GM23338 (cell line): ENCODE results near the gene RFX7. TPM values are rescaled to one million over a fixed set of nuclear protein-coding genes. Genes with fewer than 3 reads are reported as not detected.

ENCODE experiments used
- ATAC-seq: fragments of 200-7000 bp; cut with Tn5 transposase; 3 replicates; pipeline ENCODE4 v1.9.1; 2020
- DNase-seq: peaks from one replicate; pipeline ENCODE4 v3.0.0-alpha.2; 2015; ENCODE audit warnings: low spot score
- H2AFZ ChIP-seq: fragments of 200-600 bp; sonication (generic); 2 replicates; pipeline ENCODE4 v1.8.0; 2016; ENCODE audit warnings: antibody characterized with exemption, mild to moderate bottlenecking, moderate library complexity
- H3F3A ChIP-seq: fragments of 200-600 bp; sonication (generic); replicated peaks from 2 replicates; pipeline ENCODE4 v1.8.0; 2017; ENCODE audit warnings: antibody characterized with exemption, mixed run types, low read depth
- H3K27ac ChIP-seq: fragments of 200-600 bp; sonication (generic); 2 replicates; pipeline ENCODE4 v1.6.1; 2016; ENCODE audit warnings: low read depth
- H3K27me3 ChIP-seq: fragments of 200-600 bp; sonication (generic); 2 replicates; pipeline ENCODE4 v1.8.0; 2016; ENCODE audit warnings: mild to moderate bottlenecking, mixed run types, moderate library complexity; ENCODE audit not compliant: insufficient read depth
- H3K36me3 ChIP-seq: fragments of 200-600 bp; sonication (generic); 2 replicates; pipeline ENCODE4 v1.8.0; 2016; ENCODE audit warnings: mild to moderate bottlenecking; ENCODE audit not compliant: insufficient read depth
- H3K4me1 ChIP-seq: fragments of 200-600 bp; sonication (generic); 2 replicates; pipeline ENCODE4 v1.8.0; 2016; ENCODE audit warnings: mild to moderate bottlenecking, moderate library complexity; ENCODE audit not compliant: insufficient read depth
- H3K4me2 ChIP-seq: fragments of 200-600 bp; sonication (generic); 2 replicates; pipeline ENCODE4 v1.7.1; 2017; ENCODE audit warnings: mixed run types
- H3K4me3 ChIP-seq: fragments of 200-600 bp; sonication (generic); 2 replicates; pipeline ENCODE4 v1.6.1; 2016; ENCODE audit warnings: mixed run types
- H3K79me2 ChIP-seq: fragments of 200-600 bp; sonication (generic); replicated peaks from 2 replicates; pipeline ENCODE4 v1.8.0; 2017; ENCODE audit warnings: mild to moderate bottlenecking; ENCODE audit not compliant: insufficient read depth
- H3K9me2 ChIP-seq: fragments of 200-600 bp; sonication (generic); 2 replicates; pipeline ENCODE4 v1.8.0; 2017; ENCODE audit not compliant: insufficient read depth
- H4K20me1 ChIP-seq: fragments of 200-600 bp; sonication (generic); replicated peaks from 2 replicates; pipeline ENCODE4 v1.8.0; 2017; ENCODE audit warnings: mild to moderate bottlenecking; ENCODE audit not compliant: insufficient read depth
- H3K27ac Mint-ChIP-seq: 2 replicates; pipeline ENCODE4 v1.8.0; 2020; ENCODE audit warnings: inconsistent platforms, mild to moderate bottlenecking, moderate library complexity, mixed read lengths
- H3K27me3 Mint-ChIP-seq: 3 replicates; pipeline ENCODE4 v1.8.0; 2022; ENCODE audit warnings: low read depth, mild to moderate bottlenecking, moderate library complexity, mixed read lengths, inconsistent platforms; ENCODE audit not compliant: insufficient read depth, poor library complexity
- H3K36me3 Mint-ChIP-seq: 3 replicates; pipeline ENCODE4 v1.8.0; 2021; ENCODE audit warnings: low read depth, mild to moderate bottlenecking, inconsistent platforms, moderate library complexity, mixed read lengths
- H3K4me1 Mint-ChIP-seq: 3 replicates; pipeline ENCODE4 v1.8.0; 2020; ENCODE audit warnings: mild to moderate bottlenecking, inconsistent platforms, mixed read lengths
- H3K4me3 Mint-ChIP-seq: 3 replicates; pipeline ENCODE4 v1.8.0; 2021; ENCODE audit warnings: moderate library complexity, mild to moderate bottlenecking, inconsistent platforms, mixed read lengths
- H3K9me3 Mint-ChIP-seq: 3 replicates; pipeline ENCODE4 v1.8.0; 2020; ENCODE audit warnings: moderate library complexity, mild to moderate bottlenecking, inconsistent platforms, mixed read lengths
- CREB1 ChIP-seq: fragments of 250-450 bp; sonication (Bioruptor Pico); IDR thresholded peaks from 2 replicates; pipeline ENCODE4 v1.5.0; 2020; ENCODE audit warnings: low read depth, mild to moderate bottlenecking, moderate library complexity
- EZH2 ChIP-seq: fragments of 200-600 bp; sonication (generic); IDR thresholded peaks from one replicate; pipeline ENCODE4 v1.8.0; 2017; ENCODE audit warnings: antibody characterized with exemption, mild to moderate bottlenecking, low read depth; ENCODE audit not compliant: unreplicated experiment
- EZH2phosphoT487 ChIP-seq: fragments of 200-600 bp; sonication (generic); IDR thresholded peaks from one replicate; pipeline ENCODE4 v1.8.1; 2018; ENCODE audit warnings: antibody characterized with exemption; ENCODE audit not compliant: unreplicated experiment
- JUNB ChIP-seq: IDR thresholded peaks from one replicate; pipeline ENCODE4 v1.6.1; 2016; ENCODE audit warnings: antibody characterized with exemption; ENCODE audit not compliant: unreplicated experiment
- NANOG ChIP-seq: IDR thresholded peaks from 2 replicates; pipeline ENCODE4 v1.6.1; 2016; ENCODE audit warnings: antibody characterized with exemption, borderline replicate concordance
- POLR2AphosphoS5 ChIP-seq: IDR thresholded peaks from 2 replicates; pipeline ENCODE4 v1.6.1; 2016; ENCODE audit warnings: antibody characterized with exemption, low read depth
- STAT1 ChIP-seq: IDR thresholded peaks from one replicate; pipeline ENCODE4 v1.6.1; 2016; ENCODE audit warnings: antibody characterized with exemption; ENCODE audit not compliant: unreplicated experiment
- ZNF114 ChIP-seq: fragments of 250-450 bp; sonication (Bioruptor Pico); IDR thresholded peaks from 2 replicates; pipeline ENCODE4 v1.5.0; 2020; ENCODE audit warnings: mild to moderate bottlenecking, moderate library complexity
- ZNF331 ChIP-seq: fragments of 250-450 bp; sonication (Bioruptor Pico); IDR thresholded peaks from 2 replicates; pipeline ENCODE4 v1.5.0; 2020; ENCODE audit warnings: low read depth, mild to moderate bottlenecking, moderate library complexity
- polyA plus RNA-seq: library from polyadenylated mRNA; unstranded; fragments of >200 nt; fragmentation: Nextera tagmentation; extraction: Ambion mirVana; gene quantifications from 2 replicates; pipeline ENCODE4 v1.2.1, GENCODE V29; 2016
- total RNA-seq: library from RNA; depleted of rRNA; stranded (reverse); fragments of >200 nt; shearing (Covaris generic); gene quantifications from 2 replicates; pipeline ENCODE4 v1.2.3, GENCODE V29; 2014
- TF ChIP-seq, protein P1 (sequence below), 2 experiments: fragments of 200-600 bp in 1 of 2; sonication (generic) in 1 of 2; conservative IDR thresholded peaks; 2 replicates each; pipeline versions ENCODE4 v1.5.1 to v1.6.1; 2016 to 2017; ENCODE audit warnings: antibody characterized with exemption in 2 of 2, low read depth in 2 of 2, mild to moderate bottlenecking in 2 of 2, moderate library complexity in 1 of 2
- TF ChIP-seq, protein P2 (sequence below): IDR thresholded peaks from 2 replicates; pipeline ENCODE4 v1.6.1; 2016; ENCODE audit warnings: antibody characterized with exemption
- TF ChIP-seq, protein P3 (sequence below): IDR thresholded peaks from one replicate; pipeline ENCODE4 v1.6.1; 2018; ENCODE audit warnings: antibody characterized with exemption; ENCODE audit not compliant: unreplicated experiment

The RFX7 gene
- total and polyA plus RNA-seq, 2 experiments from 2014 or later, result 17.6 to 33.6 TPM

DNA sequence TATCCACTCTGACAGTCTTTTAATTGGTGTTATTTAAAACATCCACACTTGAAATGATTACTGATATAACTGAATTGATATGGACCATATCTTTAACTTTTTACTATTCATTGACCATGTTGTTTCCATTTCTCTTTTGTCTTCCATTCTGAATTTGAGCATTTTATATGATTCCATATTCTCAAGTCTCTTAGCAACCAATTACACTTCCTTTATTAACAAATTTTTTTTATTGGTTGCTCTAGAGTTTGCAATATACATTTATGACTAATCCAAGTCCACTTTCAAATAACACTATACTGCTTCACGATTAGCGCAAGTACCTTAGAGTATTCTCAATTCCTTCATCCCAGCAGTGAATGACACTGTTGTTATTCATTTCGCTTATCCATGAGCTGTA lies 16.4 kb downstream of the RFX7 start:
- H3K4me1 Mint-ChIP-seq, result peaks cover 21% of the 10 kb centered on the region
- Histone ChIP-seq H3K79me2 (peaks cover 100% of the 10 kb centered on the region), H2AFZ (no peak overlapping the region), H3F3A (no peaks in the 10 kb centered on the region), H3K4me1 (peaks cover 34% of the 10 kb centered on the region), H3K4me2 (peak overlapping the region; percentile 44), H3K27ac (no peak overlapping the region), H3K36me3 (peaks cover 23% of the 10 kb centered on the region), H3K27me3 (no peaks in the 10 kb centered on the region), H4K20me1 (0 out of 2 replicates have a peak, but pooled peaks cover 11% of the 10 kb centered on the region), H3K4me3 (no peak overlapping the region), H3K9me2 (peaks cover 4% of the 10 kb centered on the region)
- peaks cover 85% of the 10 kb centered on the region for H3K36me3 Mint-ChIP-seq
- H3K9me3 Mint-ChIP-seq, result peaks cover 61% of the 10 kb centered on the region
- peak overlapping the region; percentile 41; the same call in 1 of the 2 replicates for H3K27ac Mint-ChIP-seq
- peaks cover 4% of the 10 kb centered on the region for H3K27me3 Mint-ChIP-seq
- DNase-seq (no peak), ATAC-seq (no peak)
- TF ChIP-seq ZNF331 (CRISPR knock-in tag), result no peak
- no peak overlapping the region for H3K4me3 Mint-ChIP-seq

DNA sequence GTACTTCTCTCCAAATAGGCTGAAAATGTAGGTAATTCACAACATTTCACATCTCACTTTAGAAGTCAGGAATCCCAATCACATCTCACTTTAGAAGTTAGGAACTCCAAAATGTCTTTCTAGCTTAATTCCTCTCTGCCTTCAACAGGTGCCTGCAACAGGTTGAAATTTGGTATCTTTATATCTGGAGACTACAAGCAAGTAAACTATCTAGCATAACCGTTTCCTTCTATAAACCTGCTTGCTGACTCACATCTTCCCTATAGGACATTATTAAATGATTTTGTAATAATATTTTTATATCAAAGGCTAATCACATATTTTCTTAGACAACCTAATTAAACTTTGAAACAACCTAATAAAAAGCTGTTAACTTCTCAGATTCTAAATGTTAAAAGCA lies 18.2 kb downstream of the RFX7 start:
- Histone ChIP-seq H3K27ac (no peak overlapping the region), H3K27me3 (no peaks in the 10 kb centered on the region), H3K79me2 (peaks cover 100% of the 10 kb centered on the region), H3K4me2 (peak overlapping the region; percentile 44), H3F3A (no peaks in the 10 kb centered on the region), H4K20me1 (0 out of 2 replicates have a peak, but pooled peaks cover 11% of the 10 kb centered on the region), H3K36me3 (peaks cover 12% of the 10 kb centered on the region; the same call in 1 of the 2 replicates), H3K4me3 (no peak overlapping the region), H2AFZ (no peak overlapping the region), H3K4me1 (peaks cover 34% of the 10 kb centered on the region), H3K9me2 (peaks cover under 1% of the 10 kb centered on the region; the same call in 1 of the 2 replicates)
- peaks cover 83% of the 10 kb centered on the region for H3K36me3 Mint-ChIP-seq
- H3K27ac Mint-ChIP-seq, result no peak overlapping the region
- H3K4me3 Mint-ChIP-seq, result no peak overlapping the region
- H3K4me1 Mint-ChIP-seq, result peaks cover 21% of the 10 kb centered on the region
- H3K9me3 Mint-ChIP-seq, result peaks cover 49% of the 10 kb centered on the region
- DNase-seq (no peak), ATAC-seq (no peak)
- H3K27me3 Mint-ChIP-seq, result peaks cover 4% of the 10 kb centered on the region
- TF ChIP-seq, protein P1, sequence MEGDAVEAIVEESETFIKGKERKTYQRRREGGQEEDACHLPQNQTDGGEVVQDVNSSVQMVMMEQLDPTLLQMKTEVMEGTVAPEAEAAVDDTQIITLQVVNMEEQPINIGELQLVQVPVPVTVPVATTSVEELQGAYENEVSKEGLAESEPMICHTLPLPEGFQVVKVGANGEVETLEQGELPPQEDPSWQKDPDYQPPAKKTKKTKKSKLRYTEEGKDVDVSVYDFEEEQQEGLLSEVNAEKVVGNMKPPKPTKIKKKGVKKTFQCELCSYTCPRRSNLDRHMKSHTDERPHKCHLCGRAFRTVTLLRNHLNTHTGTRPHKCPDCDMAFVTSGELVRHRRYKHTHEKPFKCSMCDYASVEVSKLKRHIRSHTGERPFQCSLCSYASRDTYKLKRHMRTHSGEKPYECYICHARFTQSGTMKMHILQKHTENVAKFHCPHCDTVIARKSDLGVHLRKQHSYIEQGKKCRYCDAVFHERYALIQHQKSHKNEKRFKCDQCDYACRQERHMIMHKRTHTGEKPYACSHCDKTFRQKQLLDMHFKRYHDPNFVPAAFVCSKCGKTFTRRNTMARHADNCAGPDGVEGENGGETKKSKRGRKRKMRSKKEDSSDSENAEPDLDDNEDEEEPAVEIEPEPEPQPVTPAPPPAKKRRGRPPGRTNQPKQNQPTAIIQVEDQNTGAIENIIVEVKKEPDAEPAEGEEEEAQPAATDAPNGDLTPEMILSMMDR (conservative IDR thresholded peaks at IDR 0.05; ENCODE audit: low read depth in 2 of 2), result no peak
- TF ChIP-seq ZNF331 (CRISPR knock-in tag) (no peak), EZH2phosphoT487 (no peak), ZNF114 (CRISPR knock-in tag) (no peak), JUNB (no peak), NANOG (no peak), EZH2 (no peak), POLR2AphosphoS5 (no peak), STAT1 (no peak), CREB1 (CRISPR knock-in tag) (no peak)
- TF ChIP-seq, protein P2, sequence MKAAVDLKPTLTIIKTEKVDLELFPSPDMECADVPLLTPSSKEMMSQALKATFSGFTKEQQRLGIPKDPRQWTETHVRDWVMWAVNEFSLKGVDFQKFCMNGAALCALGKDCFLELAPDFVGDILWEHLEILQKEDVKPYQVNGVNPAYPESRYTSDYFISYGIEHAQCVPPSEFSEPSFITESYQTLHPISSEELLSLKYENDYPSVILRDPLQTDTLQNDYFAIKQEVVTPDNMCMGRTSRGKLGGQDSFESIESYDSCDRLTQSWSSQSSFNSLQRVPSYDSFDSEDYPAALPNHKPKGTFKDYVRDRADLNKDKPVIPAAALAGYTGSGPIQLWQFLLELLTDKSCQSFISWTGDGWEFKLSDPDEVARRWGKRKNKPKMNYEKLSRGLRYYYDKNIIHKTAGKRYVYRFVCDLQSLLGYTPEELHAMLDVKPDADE, result no peak
- TF ChIP-seq, protein P3, sequence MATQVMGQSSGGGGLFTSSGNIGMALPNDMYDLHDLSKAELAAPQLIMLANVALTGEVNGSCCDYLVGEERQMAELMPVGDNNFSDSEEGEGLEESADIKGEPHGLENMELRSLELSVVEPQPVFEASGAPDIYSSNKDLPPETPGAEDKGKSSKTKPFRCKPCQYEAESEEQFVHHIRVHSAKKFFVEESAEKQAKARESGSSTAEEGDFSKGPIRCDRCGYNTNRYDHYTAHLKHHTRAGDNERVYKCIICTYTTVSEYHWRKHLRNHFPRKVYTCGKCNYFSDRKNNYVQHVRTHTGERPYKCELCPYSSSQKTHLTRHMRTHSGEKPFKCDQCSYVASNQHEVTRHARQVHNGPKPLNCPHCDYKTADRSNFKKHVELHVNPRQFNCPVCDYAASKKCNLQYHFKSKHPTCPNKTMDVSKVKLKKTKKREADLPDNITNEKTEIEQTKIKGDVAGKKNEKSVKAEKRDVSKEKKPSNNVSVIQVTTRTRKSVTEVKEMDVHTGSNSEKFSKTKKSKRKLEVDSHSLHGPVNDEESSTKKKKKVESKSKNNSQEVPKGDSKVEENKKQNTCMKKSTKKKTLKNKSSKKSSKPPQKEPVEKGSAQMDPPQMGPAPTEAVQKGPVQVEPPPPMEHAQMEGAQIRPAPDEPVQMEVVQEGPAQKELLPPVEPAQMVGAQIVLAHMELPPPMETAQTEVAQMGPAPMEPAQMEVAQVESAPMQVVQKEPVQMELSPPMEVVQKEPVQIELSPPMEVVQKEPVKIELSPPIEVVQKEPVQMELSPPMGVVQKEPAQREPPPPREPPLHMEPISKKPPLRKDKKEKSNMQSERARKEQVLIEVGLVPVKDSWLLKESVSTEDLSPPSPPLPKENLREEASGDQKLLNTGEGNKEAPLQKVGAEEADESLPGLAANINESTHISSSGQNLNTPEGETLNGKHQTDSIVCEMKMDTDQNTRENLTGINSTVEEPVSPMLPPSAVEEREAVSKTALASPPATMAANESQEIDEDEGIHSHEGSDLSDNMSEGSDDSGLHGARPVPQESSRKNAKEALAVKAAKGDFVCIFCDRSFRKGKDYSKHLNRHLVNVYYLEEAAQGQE, result no peak
